GM12891 (cell line): ENCODE measurements around the gene ZNF644.

Experiments used
- PAX5 ChIP-seq: IDR thresholded peaks from 2 replicates; pipeline ENCODE4 v1.6.1; 2011; ENCODE audit warnings: low read length, moderate library complexity, mild to moderate bottlenecking; ENCODE audit not compliant: insufficient read depth, severe bottlenecking
- POLR2A ChIP-seq: IDR thresholded peaks from 2 replicates; pipeline ENCODE4 v1.6.1; 2011; ENCODE audit warnings: low read depth, low read length, control low read depth
- POLR2AphosphoS5 ChIP-seq: IDR thresholded peaks from 2 replicates; pipeline ENCODE4 v1.6.1; 2011; ENCODE audit warnings: low read depth, low read length, control low read depth
- SPI1 ChIP-seq: IDR thresholded peaks from 2 replicates; pipeline ENCODE4 v1.6.1; 2011; ENCODE audit warnings: low read depth, low read length, control low read depth
- TAF1 ChIP-seq: IDR thresholded peaks from 2 replicates; pipeline ENCODE4 v1.6.1; 2011; ENCODE audit warnings: low read depth, low read length, control low read depth

GRCh38 chr1:90945287-90945686 is 76.5 kb downstream of the ZNF644 start:
- TF ChIP-seq POLR2A = no peak
- no peak for TF ChIP-seq POLR2AphosphoS5
- TF ChIP-seq SPI1 = no peak
- no peak for TF ChIP-seq TAF1
- no peak for TF ChIP-seq PAX5
